Common myeloid progenitor, CD34-positive (primary cell): ENCODE data around the gene TMEM129.

Experiments used
- CTCF ChIA-PET: fragments of 350-600 bp; sonication (Branson Sonifier 250); formaldehyde crosslinking; loops from one replicate; lab custom pipeline; 2021; ENCODE audit warnings: antibody characterized with exemption; lab: Charles Lee
- POLR2A ChIA-PET: fragments of 350-600 bp; sonication (Branson Sonifier 250); formaldehyde crosslinking; loops from one replicate; lab custom pipeline; 2021; ENCODE audit warnings: antibody characterized with exemption; lab: Charles Lee
- DNase-seq, 3 donors: peaks; one replicate each; pipeline versions ENCODE4 v3.0.0 to v3.0.0-alpha.2; 2013
- H3K27ac ChIP-seq, 2 experiments: 1 replicate in 1 of 2; 2 replicates in 1 of 2; pipeline ENCODE4 v1.7.0; 2013; ENCODE audit warnings: inconsistent platforms in 2 of 2, low read length in 2 of 2, mild to moderate bottlenecking in 2 of 2, low read depth in 1 of 2, moderate library complexity in 1 of 2; ENCODE audit not compliant: severe bottlenecking in 2 of 2, insufficient read depth in 1 of 2, poor library complexity in 1 of 2
- H3K27me3 ChIP-seq, 5 experiments: replicated peaks in 2 of 5; 1 replicate in 3 of 5; 2 replicates in 2 of 5; pipeline versions ENCODE4 v1.6.1 to v1.7.0; 2013; ENCODE audit warnings: low read length in 4 of 5, mild to moderate bottlenecking in 2 of 5, moderate library complexity in 2 of 5, inconsistent platforms in 1 of 5; ENCODE audit not compliant: insufficient read depth in 5 of 5, control insufficient read depth in 4 of 5
- H3K36me3 ChIP-seq, 4 experiments: 1 replicate in 2 of 4; 2 replicates in 2 of 4; pipeline versions ENCODE4 v1.6.1 to v1.7.0; 2013; ENCODE audit warnings: low read length in 3 of 4, control low read depth in 1 of 4, mild to moderate bottlenecking in 1 of 4; ENCODE audit not compliant: control insufficient read depth in 4 of 4, insufficient read depth in 4 of 4
- H3K4me1 ChIP-seq, 4 experiments: 1 replicate in 3 of 4; 2 replicates in 1 of 4; pipeline versions ENCODE4 v1.6.1 to v1.7.1; 2013; ENCODE audit warnings: low read length in 3 of 4, mild to moderate bottlenecking in 3 of 4, control low read depth in 1 of 4, inconsistent platforms in 1 of 4, moderate library complexity in 1 of 4; ENCODE audit not compliant: control insufficient read depth in 4 of 4, insufficient read depth in 4 of 4; ENCODE audit errors: control extremely low read depth in 1 of 4
- H3K4me3 ChIP-seq, 7 experiments: 1 replicate in 4 of 7; 2 replicates in 3 of 7; pipeline versions ENCODE4 v1.5.1 to v1.7.0; 2013; ENCODE audit warnings: mild to moderate bottlenecking in 7 of 7, low read length in 6 of 7, moderate library complexity in 6 of 7, inconsistent platforms in 2 of 7, low read depth in 2 of 7, control low read depth in 1 of 7; ENCODE audit not compliant: insufficient read depth in 4 of 7, control insufficient read depth in 1 of 7; ENCODE audit errors: extremely low read depth in 1 of 7
- H3K9me3 ChIP-seq, 5 experiments: 1 replicate in 4 of 5; 2 replicates in 1 of 5; pipeline versions ENCODE4 v1.6.1 to v1.7.1; 2013; ENCODE audit warnings: low read length in 4 of 5, mild to moderate bottlenecking in 2 of 5, inconsistent platforms in 1 of 5, low read depth in 1 of 5, moderate library complexity in 1 of 5; ENCODE audit not compliant: control insufficient read depth in 4 of 5, insufficient read depth in 2 of 5; ENCODE audit errors: control extremely low read depth in 1 of 5
- WGBS: methylation state at CpG from one replicate; pipeline ENCODE4 v1.1.5; 2013; ENCODE audit not compliant: insufficient coverage; 5-methylcytosine and 5-hydroxymethylcytosine counted together

Gene TMEM129

GRCh38 chr4:1749370-1749769 is 28.2 kb upstream of the TMEM129 start:
- WGBS, result 80% methylated on average over 2 of the region's 3 CpGs
- DNase-seq, result no peak
- Histone ChIP-seq H3K4me3 (no peak overlapping the region), H3K9me3 (no peaks in the 10 kb centered on the region), H3K27me3 (no peaks in the 10 kb centered on the region), H3K4me1 (peaks cover 0 to 49% (median 43%) of the 10 kb centered on the region in 4 experiments), H3K36me3 (peaks cover 0 to 13% (median 6%) of the 10 kb centered on the region in 4 experiments), H3K27ac (no peak overlapping the region)
- ChIA-PET POLR2A (interaction anchor here (0.6 kb wide), 1 partner anchor 170 kb away, joined by 3 read pairs; no protein-coding TSS in a partner anchor), CTCF (interaction anchor here (8.7 kb wide), 1 partner anchor 59 kb away, joined by 168 read pairs; no protein-coding TSS in a partner anchor)

GRCh38 chr4:1748465-1748995 is 27.4 kb upstream of the TMEM129 start:
- peak; percentile 84 to 96 (median 95) for DNase-seq
- 2% methylated on average over 19 of the region's 29 CpGs for WGBS
- Histone ChIP-seq H3K9me3 (no peaks in the 10 kb centered on the region), H3K27ac (no peak overlapping the region), H3K27me3 (no peaks in the 10 kb centered on the region), H3K4me1 (peaks cover 0 to 43% (median 37%) of the 10 kb centered on the region in 4 experiments), H3K4me3 (peak overlapping the region in 4 of 7 experiments; percentile 17 to 68 (median 46)), H3K36me3 (peaks cover 0 to 21% (median 12%) of the 10 kb centered on the region in 4 experiments)
- ChIA-PET CTCF (interaction anchor here (0.6 to 8.7 kb wide), 35 partner anchors 8 to 166 kb away, joined by 3 to 168 read pairs (median 6); no protein-coding TSS in a partner anchor), POLR2A (no interaction called here)

- H3K4me3 ChIP-seq, result no peak overlapping the region
- DNase-seq, result no peak
- no peak overlapping the region for H3K27ac ChIP-seq
- no peaks in the 10 kb centered on the region for H3K27me3 ChIP-seq
- peaks cover 0 to 34% (median 27%) of the 10 kb centered on the region in 4 experiments for H3K4me1 ChIP-seq
- H3K36me3 ChIP-seq, result peaks cover 0 to 26% (median 16%) of the 10 kb centered on the region in 4 experiments
- WGBS, result 89% methylated on average over 14 of the region's 16 CpGs
- ChIA-PET POLR2A (interaction anchor here (1.1 kb wide), 1 partner anchor 69 kb away, joined by 3 read pairs; no protein-coding TSS in a partner anchor), CTCF (interaction anchor here (0.9 to 8.7 kb wide), 28 partner anchors 9 to 162 kb away, joined by 3 to 168 read pairs (median 7); no protein-coding TSS in a partner anchor)
- H3K9me3 ChIP-seq, result no peaks in the 10 kb centered on the region
Measured at GRCh38 chr4:1747603-1747967, 26.5 kb upstream of the TMEM129 start.

- ChIA-PET POLR2A (interaction anchor here (0.6 to 1.1 kb wide), 2 partner anchors 69 to 83 kb away, joined by 3 read pairs; no protein-coding TSS in a partner anchor), CTCF (interaction anchor here (0.8 to 8.7 kb wide), 31 partner anchors 10 to 162 kb away, joined by 3 to 168 read pairs (median 7); no protein-coding TSS in a partner anchor)
- H3K36me3 ChIP-seq, result peaks cover 0 to 32% (median 20%) of the 10 kb centered on the region in 4 experiments
- peaks cover 0 to 28% (median 22%) of the 10 kb centered on the region in 4 experiments for H3K4me1 ChIP-seq
- H3K9me3 ChIP-seq, result no peaks in the 10 kb centered on the region
- no peak overlapping the region for H3K27ac ChIP-seq
- H3K4me3 ChIP-seq, result no peak overlapping the region
- no peaks in the 10 kb centered on the region for H3K27me3 ChIP-seq
- no peak for DNase-seq
- WGBS, result 95% methylated on average over 26 of the region's 33 CpGs
Measured at GRCh38 chr4:1746919-1747602, 25.9 kb upstream of the TMEM129 start.

GRCh38 chr4:1746265-1746691 is 25.2 kb upstream of the TMEM129 start:
- POLR2A ChIA-PET, result interaction anchor here (0.6 to 1.1 kb wide), 2 partner anchors 70 to 84 kb away, joined by 3 read pairs; no protein-coding TSS in a partner anchor
- WGBS, result 11% methylated on average over 13 of the region's 17 CpGs

GRCh38 chr4:1745697-1746096 is 24.6 kb upstream of the TMEM129 start:
- Histone ChIP-seq H3K9me3 (no peaks in the 10 kb centered on the region), H3K4me1 (peaks cover 0 to 15% (median 11%) of the 10 kb centered on the region in 4 experiments), H3K36me3 (peaks cover 2 to 45% (median 32%) of the 10 kb centered on the region in 4 experiments), H3K27ac (no peak overlapping the region), H3K27me3 (no peaks in the 10 kb centered on the region), H3K4me3 (no peak overlapping the region)
- DNase-seq, result no peak
- POLR2A ChIA-PET, result no interaction called here
- CTCF ChIA-PET, result interaction anchor here (0.8 to 8.7 kb wide), 17 partner anchors 10 to 175 kb away, joined by 3 to 168 read pairs (median 11); no protein-coding TSS in a partner anchor
- 86% methylated on average over 12 of the region's 12 CpGs for WGBS

More at GRCh38 chr4:1746265-1746691, 25.2 kb upstream of the TMEM129 start:
- H3K4me1 ChIP-seq, result peaks cover 0 to 20% (median 14%) of the 10 kb centered on the region in 4 experiments
- no peaks in the 10 kb centered on the region for H3K9me3 ChIP-seq
- peaks cover 0 to 39% (median 26%) of the 10 kb centered on the region in 4 experiments for H3K36me3 ChIP-seq
- no peak overlapping the region for H3K4me3 ChIP-seq
- CTCF ChIA-PET, result interaction anchor here (0.8 to 8.7 kb wide), 21 partner anchors 9 to 163 kb away, joined by 3 to 168 read pairs (median 10); no protein-coding TSS in a partner anchor
- peak; percentile 86 to 94 (median 92) for DNase-seq
- no peak overlapping the region for H3K27ac ChIP-seq
- H3K27me3 ChIP-seq, result no peaks in the 10 kb centered on the region
